ENCODE data around the gene HTRA1. TPM values are rescaled to one million over a fixed set of nuclear protein-coding genes. Genes with fewer than 3 reads are reported as not detected.

The HTRA1 gene
- total RNA-seq, 2 donors from 2014 or later: 282 to 473 TPM

DNA sequence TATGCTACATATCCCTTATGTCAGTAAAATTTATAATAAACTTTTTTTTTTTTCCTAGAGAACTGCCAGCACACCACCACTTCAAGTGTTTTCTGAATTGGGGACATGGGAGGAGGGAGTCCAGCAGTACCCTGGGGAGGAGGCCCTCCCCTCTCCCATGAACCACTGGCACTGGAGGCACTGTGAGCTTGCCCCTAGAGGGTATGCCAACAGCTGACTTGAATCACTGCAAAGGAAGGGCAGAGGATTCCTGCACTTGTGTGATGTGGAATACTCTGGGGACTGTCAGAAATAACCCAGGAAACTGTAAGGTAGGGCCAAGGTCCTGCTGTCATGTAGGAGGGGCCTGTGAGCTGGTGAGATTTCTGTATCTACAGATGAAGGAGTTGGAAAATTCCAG lies 15.4 kb upstream of the HTRA1 start:
- no peak for DNase-seq (ENCODE audit: low spot score)
- H3K27me3 ChIP-seq (replicated peaks; ENCODE audit: insufficient read depth): no peaks in the 10 kb centered on the region
- TF ChIP-seq, protein P1, sequence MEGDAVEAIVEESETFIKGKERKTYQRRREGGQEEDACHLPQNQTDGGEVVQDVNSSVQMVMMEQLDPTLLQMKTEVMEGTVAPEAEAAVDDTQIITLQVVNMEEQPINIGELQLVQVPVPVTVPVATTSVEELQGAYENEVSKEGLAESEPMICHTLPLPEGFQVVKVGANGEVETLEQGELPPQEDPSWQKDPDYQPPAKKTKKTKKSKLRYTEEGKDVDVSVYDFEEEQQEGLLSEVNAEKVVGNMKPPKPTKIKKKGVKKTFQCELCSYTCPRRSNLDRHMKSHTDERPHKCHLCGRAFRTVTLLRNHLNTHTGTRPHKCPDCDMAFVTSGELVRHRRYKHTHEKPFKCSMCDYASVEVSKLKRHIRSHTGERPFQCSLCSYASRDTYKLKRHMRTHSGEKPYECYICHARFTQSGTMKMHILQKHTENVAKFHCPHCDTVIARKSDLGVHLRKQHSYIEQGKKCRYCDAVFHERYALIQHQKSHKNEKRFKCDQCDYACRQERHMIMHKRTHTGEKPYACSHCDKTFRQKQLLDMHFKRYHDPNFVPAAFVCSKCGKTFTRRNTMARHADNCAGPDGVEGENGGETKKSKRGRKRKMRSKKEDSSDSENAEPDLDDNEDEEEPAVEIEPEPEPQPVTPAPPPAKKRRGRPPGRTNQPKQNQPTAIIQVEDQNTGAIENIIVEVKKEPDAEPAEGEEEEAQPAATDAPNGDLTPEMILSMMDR (IDR thresholded peaks at IDR 0.05): no peak

GRCh38 chr10:122446668-122447423 lies 14.5 kb upstream of the HTRA1 start:
- Histone ChIP-seq H3K4me3 (no peak overlapping the region), H3K4me1 (ENCODE audit: control insufficient read depth in 1 of 2, low read depth in 2 of 2) (peaks cover 0 to 8% of the 10 kb centered on the region in 2 donors), H3K27ac (no peak overlapping the region), H3K9me3 (no peaks in the 10 kb centered on the region), H3K27me3 (replicated peaks; ENCODE audit: insufficient read depth) (no peaks in the 10 kb centered on the region), H3K36me3 (no peaks in the 10 kb centered on the region)
- ATAC-seq (ENCODE audit: insufficient number of reproducible peaks, low FRiP score, low read depth) (no peak), DNase-seq (ENCODE audit: low spot score) (no peak)
- TF ChIP-seq, protein P1 (IDR thresholded peaks at IDR 0.05): no peak

More for the DNA sequence above, 15.4 kb upstream of the HTRA1 start:
- H3K36me3 ChIP-seq: no peaks in the 10 kb centered on the region
- H3K4me1 ChIP-seq (ENCODE audit: control insufficient read depth in 1 of 2, low read depth in 2 of 2): peaks cover 0 to 8% of the 10 kb centered on the region in 2 donors
- H3K27ac ChIP-seq: no peak overlapping the region
- H3K9me3 ChIP-seq: no peaks in the 10 kb centered on the region
- H3K4me3 ChIP-seq: no peak overlapping the region
- ATAC-seq (ENCODE audit: insufficient number of reproducible peaks, low FRiP score, low read depth): no peak

DNA sequence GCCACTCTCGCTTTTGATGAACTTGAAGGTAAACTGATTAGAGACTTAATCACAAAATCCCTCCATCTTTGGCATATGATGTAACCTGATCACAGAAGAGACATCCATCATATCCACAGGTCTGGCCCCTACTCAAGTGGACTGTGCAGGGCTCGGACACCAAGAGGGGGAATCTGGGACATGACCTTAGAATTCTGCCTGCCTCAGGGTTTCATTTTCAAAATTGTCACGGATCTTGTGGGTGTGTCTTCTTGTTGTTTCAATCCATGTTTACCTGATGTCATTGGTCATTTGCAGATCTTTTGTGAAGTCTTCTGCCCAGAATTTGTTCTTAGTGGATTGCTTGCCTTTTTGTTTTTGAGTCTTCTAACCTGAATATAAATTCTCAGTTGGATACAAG lies 12.8 kb upstream of the HTRA1 start:
- Histone ChIP-seq H3K4me1 (ENCODE audit: control insufficient read depth in 1 of 2, low read depth in 2 of 2) (peaks cover 0 to 8% of the 10 kb centered on the region in 2 donors), H3K9me3 (no peaks in the 10 kb centered on the region), H3K4me3 (no peak overlapping the region), H3K27me3 (replicated peaks; ENCODE audit: insufficient read depth) (no peaks in the 10 kb centered on the region), H3K36me3 (no peaks in the 10 kb centered on the region), H3K27ac (no peak overlapping the region)
- no peak for DNase-seq (ENCODE audit: low spot score)
- no peak for ATAC-seq (ENCODE audit: insufficient number of reproducible peaks, low FRiP score, low read depth)
- TF ChIP-seq, protein P1 (IDR thresholded peaks at IDR 0.05): no peak

DNA sequence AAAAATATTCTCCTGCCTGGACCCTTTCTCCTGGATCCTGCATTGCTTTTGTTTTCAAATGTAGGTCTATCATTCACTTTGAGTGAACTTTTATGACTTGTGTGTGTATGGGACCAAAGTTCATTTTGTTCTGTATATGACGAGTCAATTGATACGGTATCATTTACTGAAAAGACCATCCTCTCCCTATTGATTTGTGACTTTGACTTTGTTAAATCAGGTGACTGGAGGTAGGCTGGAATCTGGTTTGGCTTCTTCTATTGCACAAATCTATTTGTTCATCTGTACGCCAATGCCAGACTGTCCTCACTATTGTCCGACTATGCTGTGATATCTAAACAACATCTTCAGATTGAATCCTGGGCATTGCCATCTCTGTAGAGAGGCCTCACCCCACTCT lies 12.2 kb upstream of the HTRA1 start:
- H3K27ac ChIP-seq: no peak overlapping the region
- ATAC-seq (ENCODE audit: insufficient number of reproducible peaks, low FRiP score, low read depth): no peak
- no peaks in the 10 kb centered on the region for H3K36me3 ChIP-seq
- no peaks in the 10 kb centered on the region for H3K27me3 ChIP-seq (replicated peaks; ENCODE audit: insufficient read depth)
- H3K9me3 ChIP-seq: no peaks in the 10 kb centered on the region
- TF ChIP-seq, protein P1 (IDR thresholded peaks at IDR 0.05): no peak
- H3K4me1 ChIP-seq (ENCODE audit: control insufficient read depth in 1 of 2, low read depth in 2 of 2): peaks cover 0 to 8% of the 10 kb centered on the region in 2 donors
- no peak overlapping the region for H3K4me3 ChIP-seq
- DNase-seq (ENCODE audit: low spot score): no peak

GRCh38 chr10:122450353-122450990 lies 10.9 kb upstream of the HTRA1 start:
- H3K36me3 ChIP-seq: no peaks in the 10 kb centered on the region
- H3K27me3 ChIP-seq (replicated peaks; ENCODE audit: insufficient read depth): no peaks in the 10 kb centered on the region
- no peak overlapping the region for H3K27ac ChIP-seq
- TF ChIP-seq, protein P1 (IDR thresholded peaks at IDR 0.05): no peak
- DNase-seq (ENCODE audit: low spot score) (no peak), ATAC-seq (ENCODE audit: insufficient number of reproducible peaks, low FRiP score, low read depth) (no peak)
- H3K9me3 ChIP-seq: no peaks in the 10 kb centered on the region
- no peak overlapping the region for H3K4me3 ChIP-seq
- peaks cover 0 to 8% of the 10 kb centered on the region in 2 donors for H3K4me1 ChIP-seq (ENCODE audit: control insufficient read depth in 1 of 2, low read depth in 2 of 2)
